ENCODE results near the gene OR10W1.

The OR10W1 gene

GRCh38 chr11:58268142-58268541 lies at the start of gene OR10W1:
Gene OR10W1 (minus strand): TSS chr11:58268260. CDS start chr11:58267858, 402 bp downstream.
- no peak for FAIRE-seq

- FAIRE-seq, result no peak
Measured at GRCh38 chr11:58316142-58316541, 48.1 kb upstream of the OR10W1 start.

GRCh38 chr11:58301576-58301975 lies 33.5 kb upstream of the OR10W1 start:
- no peak for FAIRE-seq

- FAIRE-seq, result no peak
Measured at GRCh38 chr11:58292017-58292416, 24.0 kb upstream of the OR10W1 start.

GRCh38 chr11:58289266-58289665 lies 21.2 kb upstream of the OR10W1 start:
- no peak for FAIRE-seq

- no peak for FAIRE-seq
Measured at GRCh38 chr11:58286249-58286648, 18.2 kb upstream of the OR10W1 start.

GRCh38 chr11:58285483-58286040 lies 17.5 kb upstream of the OR10W1 start:
- no peak for FAIRE-seq

GRCh38 chr11:58276151-58276550 lies 8.1 kb upstream of the OR10W1 start:
- no peak for FAIRE-seq

GRCh38 chr11:58275002-58275401 lies 6.9 kb upstream of the OR10W1 start:
- no peak for FAIRE-seq

- no peak for FAIRE-seq
Measured at GRCh38 chr11:58259983-58260382, 8.1 kb downstream of the OR10W1 start.

GRCh38 chr11:58254936-58255335 lies 13.1 kb downstream of the OR10W1 start:
- FAIRE-seq, result no peak

GRCh38 chr11:58243954-58244353 lies 24.1 kb downstream of the OR10W1 start:
- no peak for FAIRE-seq

GRCh38 chr11:58227956-58228615 lies 40.0 kb downstream of the OR10W1 start:
- FAIRE-seq, result no peak

- FAIRE-seq, result no peak
Measured at GRCh38 chr11:58222721-58223120, 45.3 kb downstream of the OR10W1 start.
